Adipocyte (in vitro differentiated cells): ENCODE data around the gene DDX28.
"Not testable (repeated sequence)": the region's sequence is repeated elsewhere in the genome, so short reads cannot be mapped to it uniquely, and the experiment has no call there.

Experiments used
- DNase-seq: peaks from one replicate; pipeline ENCODE4 v3.0.0-alpha.2; 2015; ENCODE audit warnings: low read depth
- H3K27me3 ChIP-seq: replicated peaks from 2 replicates; pipeline ENCODE4 v1.7.0; 2013; ENCODE audit warnings: mild to moderate bottlenecking, low read length, moderate library complexity; ENCODE audit not compliant: control insufficient read depth, insufficient read depth
- H3K36me3 ChIP-seq: 2 replicates; pipeline ENCODE4 v1.7.0; 2013; ENCODE audit warnings: low read length, mild to moderate bottlenecking, moderate library complexity; ENCODE audit not compliant: control insufficient read depth, insufficient read depth, severe bottlenecking
- H3K4me1 ChIP-seq: 2 replicates; pipeline ENCODE4 v1.7.0; 2013; ENCODE audit warnings: mild to moderate bottlenecking, low read length, moderate library complexity; ENCODE audit not compliant: control insufficient read depth, insufficient read depth
- H3K4me3 ChIP-seq: 2 replicates; pipeline ENCODE4 v1.7.0; 2013; ENCODE audit warnings: mild to moderate bottlenecking, low read length, moderate library complexity
- H3K9ac ChIP-seq: 2 replicates; pipeline ENCODE4 v1.7.0; 2013; ENCODE audit warnings: mild to moderate bottlenecking, low read length, moderate library complexity
- H3K9me3 ChIP-seq: 2 replicates; pipeline ENCODE4 v1.7.0; 2013; ENCODE audit warnings: mild to moderate bottlenecking, low read length, moderate library complexity; ENCODE audit not compliant: control insufficient read depth

DDX28 gene

DNA sequence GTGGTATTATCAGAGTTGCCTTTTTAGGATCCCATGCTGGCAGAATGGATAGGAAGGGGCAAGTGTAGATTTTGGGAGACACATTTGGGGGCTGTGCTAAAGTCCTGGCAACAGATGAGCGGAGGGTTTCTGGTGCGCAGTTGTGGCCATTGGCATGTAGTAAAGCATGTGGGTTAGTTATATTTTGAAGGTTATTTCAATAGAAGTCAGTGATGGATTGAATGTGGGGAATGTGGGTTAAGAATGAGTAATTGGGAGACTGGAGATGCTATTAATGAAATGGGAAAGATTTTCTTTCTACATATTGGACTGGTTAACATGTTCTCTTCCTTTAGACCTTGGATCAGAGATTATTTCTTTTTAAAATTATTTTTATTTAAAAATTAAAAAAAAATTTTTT is 10.1 kb upstream of the DDX28 start:
- H3K4me3 ChIP-seq, result no peak overlapping the region

DNA sequence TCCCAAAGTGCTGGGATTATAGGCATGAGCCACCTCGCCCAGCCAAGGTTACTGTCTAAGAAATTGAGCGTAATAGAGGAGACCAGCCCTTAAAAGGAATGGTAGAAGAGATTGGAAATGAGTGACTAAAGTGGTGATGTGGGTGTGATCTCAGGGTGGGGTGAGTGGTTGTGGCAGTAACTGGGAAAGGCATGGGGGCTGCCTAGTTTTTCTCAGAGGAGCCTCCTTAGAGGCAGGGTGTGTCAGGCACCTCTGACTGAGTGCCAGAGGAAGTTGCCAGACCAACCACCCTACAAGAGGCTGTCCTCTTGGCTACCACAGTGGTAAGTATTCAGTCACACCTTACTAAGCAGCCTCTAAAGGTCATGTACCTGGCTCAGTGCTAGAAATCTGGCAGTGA is 8.9 kb upstream of the DDX28 start:
- H3K4me1 ChIP-seq, result peaks cover 20% of the 10 kb centered on the region
- DNase-seq, result no peak
- no peaks in the 10 kb centered on the region for H3K27me3 ChIP-seq
- H3K9me3 ChIP-seq, result no peaks in the 10 kb centered on the region
- H3K4me3 ChIP-seq, result no peak overlapping the region
- H3K9ac ChIP-seq, result no peak overlapping the region
- H3K36me3 ChIP-seq, result no peaks in the 10 kb centered on the region

More for the DNA sequence above, 10.1 kb upstream of the DDX28 start:
- no peak for DNase-seq
- Histone ChIP-seq H3K27me3 (no peaks in the 10 kb centered on the region), H3K9me3 (no peaks in the 10 kb centered on the region), H3K9ac (no peak overlapping the region), H3K4me1 (peaks cover 13% of the 10 kb centered on the region), H3K36me3 (peaks cover 4% of the 10 kb centered on the region)

DNA sequence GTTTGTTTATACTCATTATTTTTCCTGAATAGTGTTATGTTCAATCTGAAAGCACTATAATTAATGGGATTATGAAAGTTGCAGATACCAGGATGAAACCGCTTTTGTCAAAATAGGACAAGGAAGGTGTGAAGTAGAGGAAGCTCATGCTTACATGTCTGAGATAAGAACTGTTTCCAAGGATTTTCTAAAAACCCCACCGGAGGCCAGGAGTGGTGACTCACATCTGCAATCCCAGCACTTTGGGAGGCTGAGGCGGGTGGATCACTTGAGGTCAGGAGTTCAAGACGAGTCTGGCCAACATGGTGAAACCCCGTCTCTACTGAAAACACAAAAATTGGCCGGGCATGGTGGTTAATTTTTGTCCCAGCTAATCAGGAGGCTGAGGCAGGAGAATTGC is 7.1 kb upstream of the DDX28 start:
- H3K27me3 ChIP-seq, H3K9ac ChIP-seq, DNase-seq, H3K4me3 ChIP-seq, H3K36me3 ChIP-seq, H3K9me3 ChIP-seq: not testable (repeated sequence)
- peaks cover 24% of the 10 kb centered on the region for H3K4me1 ChIP-seq

- no peak overlapping the region for H3K9ac ChIP-seq
- no peaks in the 10 kb centered on the region for H3K9me3 ChIP-seq
- no peak overlapping the region for H3K4me3 ChIP-seq
- peaks cover 28% of the 10 kb centered on the region for H3K4me1 ChIP-seq
- H3K36me3 ChIP-seq, result no peaks in the 10 kb centered on the region
- H3K27me3 ChIP-seq, result no peaks in the 10 kb centered on the region
- no peak for DNase-seq
Measured at GRCh38 chr16:68028996-68029395, 6.0 kb upstream of the DDX28 start.

DNA sequence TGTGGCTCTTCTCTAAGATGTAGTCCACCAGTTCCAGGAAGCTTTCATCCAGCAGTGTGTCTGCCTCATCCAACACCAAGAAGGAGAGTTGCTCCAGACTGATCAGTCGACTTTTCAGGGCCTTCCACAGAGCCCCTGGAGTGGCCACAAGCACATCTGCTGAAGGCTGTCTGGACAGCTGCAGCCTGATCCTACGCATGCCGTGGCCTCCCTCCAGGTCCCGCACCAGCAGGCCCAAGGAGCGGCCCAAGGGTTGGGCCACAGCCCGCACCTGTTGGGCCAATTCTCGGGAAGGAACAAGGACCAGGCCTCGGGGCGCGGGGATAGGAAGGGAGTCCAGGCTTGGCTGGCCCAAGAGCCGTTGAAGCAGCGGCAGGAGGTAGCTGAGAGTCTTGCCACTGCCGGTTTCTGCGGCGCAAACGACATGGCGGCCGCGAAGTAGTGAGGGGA is 729 bp downstream of the DDX28 start:
- peak overlapping the region; percentile 99 for H3K4me3 ChIP-seq

DNA sequence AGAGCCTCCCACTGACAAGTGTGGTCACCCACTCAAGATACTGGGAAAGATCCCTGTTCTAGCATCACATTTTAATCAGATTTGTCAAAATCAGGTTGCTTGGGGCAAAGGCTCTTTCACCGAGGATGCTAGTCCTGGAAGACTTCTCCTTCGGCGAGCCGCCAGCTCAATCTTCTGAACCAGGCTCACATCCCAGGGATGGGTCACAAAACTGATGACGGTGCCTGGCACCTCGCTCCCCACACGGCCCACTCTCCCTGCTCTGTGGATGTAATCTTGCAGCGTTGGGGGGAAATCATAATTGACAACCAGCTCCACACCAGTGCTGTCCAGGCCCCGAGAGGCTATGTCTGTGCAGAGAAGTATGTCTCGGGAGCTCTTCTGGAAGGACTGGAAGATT is 1.5 kb downstream of the DDX28 start:
- no peaks in the 10 kb centered on the region for H3K9me3 ChIP-seq
- H3K36me3 ChIP-seq, result no peaks in the 10 kb centered on the region
- no peak for DNase-seq
- H3K4me1 ChIP-seq, result peaks cover 27% of the 10 kb centered on the region
- peak overlapping the region; percentile 98 for H3K9ac ChIP-seq
- H3K4me3 ChIP-seq, result peak overlapping the region; percentile 99
- H3K27me3 ChIP-seq, result no peaks in the 10 kb centered on the region

More for the DNA sequence above, 729 bp downstream of the DDX28 start:
- peaks cover 30% of the 10 kb centered on the region for H3K4me1 ChIP-seq
- H3K9me3 ChIP-seq, result no peaks in the 10 kb centered on the region
- no peak for DNase-seq
- peak overlapping the region; percentile 98 for H3K9ac ChIP-seq
- H3K27me3 ChIP-seq, result no peaks in the 10 kb centered on the region
- H3K36me3 ChIP-seq, result no peaks in the 10 kb centered on the region

- no peak for DNase-seq
Measured at GRCh38 chr16:68019167-68019680, 3.8 kb downstream of the DDX28 start.

DNA sequence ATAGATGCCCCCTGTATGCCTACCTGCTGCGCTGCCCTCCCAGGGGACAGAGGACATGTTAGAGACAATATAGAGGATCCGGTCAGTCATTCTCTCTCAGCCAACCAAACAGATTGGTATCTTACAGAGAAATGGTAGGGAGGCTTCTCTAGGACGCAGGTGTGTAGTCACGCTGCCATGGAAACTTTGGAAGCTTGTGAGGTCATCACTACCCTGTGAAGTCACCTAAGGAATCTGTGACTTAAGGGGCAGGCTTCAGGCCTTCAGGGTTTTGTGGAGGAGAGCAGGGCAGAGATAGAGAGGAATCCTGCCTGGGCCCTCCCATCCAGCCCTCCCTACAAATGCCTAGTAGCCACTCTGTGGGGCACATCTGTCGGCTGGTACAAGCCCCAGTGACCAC is 7.4 kb downstream of the DDX28 start, which contains the start of gene DPEP2NB:
Gene DPEP2NB (minus strand): TSS at position 231 of the 400 bp plus-strand sequence. CDS start 141 bp downstream, at position 90.
- Histone ChIP-seq H3K36me3 (no peaks in the 10 kb centered on the region), H3K4me1 (no peaks in the 10 kb centered on the region), H3K9ac (no peak within 1 kb of the TSS), H3K4me3 (no peak within 1 kb of the TSS), H3K27me3 (peaks cover 14% of the 10 kb centered on the region), H3K9me3 (no peaks in the 10 kb centered on the region)
- DNase-seq, result no peak

More at GRCh38 chr16:68019167-68019680, 3.8 kb downstream of the DDX28 start:
- Histone ChIP-seq H3K27me3 (peaks cover under 1% of the 10 kb centered on the region), H3K9ac (no peak overlapping the region), H3K36me3 (no peaks in the 10 kb centered on the region), H3K4me3 (no peak overlapping the region), H3K4me1 (peaks cover 22% of the 10 kb centered on the region), H3K9me3 (no peaks in the 10 kb centered on the region)

GRCh38 chr16:68013440-68013839 is 9.6 kb downstream of the DDX28 start:
- no peaks in the 10 kb centered on the region for H3K36me3 ChIP-seq
- no peaks in the 10 kb centered on the region for H3K4me1 ChIP-seq
- no peak for DNase-seq
- no peak overlapping the region for H3K9ac ChIP-seq
- H3K9me3 ChIP-seq, result no peaks in the 10 kb centered on the region
- H3K4me3 ChIP-seq, result no peak overlapping the region
- peaks cover 23% of the 10 kb centered on the region for H3K27me3 ChIP-seq

- not testable (repeated sequence) for H3K36me3 ChIP-seq, H3K9ac ChIP-seq, DNase-seq, H3K4me1 ChIP-seq, H3K9me3 ChIP-seq, H3K4me3 ChIP-seq
- H3K27me3 ChIP-seq, result peaks cover 23% of the 10 kb centered on the region
Measured at GRCh38 chr16:68009872-68010271, 13.2 kb downstream of the DDX28 start.

- no peak for DNase-seq
- H3K4me3 ChIP-seq, result no peak overlapping the region
Measured at GRCh38 chr16:68009157-68009735, 13.8 kb downstream of the DDX28 start.

More at GRCh38 chr16:68009157-68009735, 13.8 kb downstream of the DDX28 start:
- peaks cover 23% of the 10 kb centered on the region for H3K27me3 ChIP-seq
- no peak overlapping the region for H3K9ac ChIP-seq
- no peaks in the 10 kb centered on the region for H3K36me3 ChIP-seq
- H3K4me1 ChIP-seq, result peaks cover 6% of the 10 kb centered on the region
- H3K9me3 ChIP-seq, result no peaks in the 10 kb centered on the region
